Measurements from ENCODE around the gene KLHL8.

DNA sequence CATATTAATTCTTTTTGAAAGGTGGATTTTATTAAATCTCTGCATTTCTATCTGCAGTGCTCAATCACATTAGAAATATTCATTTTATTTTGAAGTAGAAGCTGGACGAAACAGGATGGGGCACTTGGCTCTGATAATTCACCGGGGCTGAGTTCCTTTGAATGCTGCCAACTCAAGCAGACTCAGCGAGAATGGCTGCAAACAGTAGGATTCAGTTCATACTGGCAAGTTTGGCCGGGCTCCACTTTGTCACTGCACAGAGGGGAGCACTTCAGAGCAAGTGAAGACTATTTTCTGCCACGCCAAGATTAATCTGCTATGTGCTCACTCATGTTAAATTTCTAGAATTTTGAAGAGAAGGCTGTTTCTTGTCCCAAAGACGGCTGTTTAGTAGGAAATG lies 30.7 kb upstream of the KLHL8 start:
- TF ChIP-seq, protein P1, sequence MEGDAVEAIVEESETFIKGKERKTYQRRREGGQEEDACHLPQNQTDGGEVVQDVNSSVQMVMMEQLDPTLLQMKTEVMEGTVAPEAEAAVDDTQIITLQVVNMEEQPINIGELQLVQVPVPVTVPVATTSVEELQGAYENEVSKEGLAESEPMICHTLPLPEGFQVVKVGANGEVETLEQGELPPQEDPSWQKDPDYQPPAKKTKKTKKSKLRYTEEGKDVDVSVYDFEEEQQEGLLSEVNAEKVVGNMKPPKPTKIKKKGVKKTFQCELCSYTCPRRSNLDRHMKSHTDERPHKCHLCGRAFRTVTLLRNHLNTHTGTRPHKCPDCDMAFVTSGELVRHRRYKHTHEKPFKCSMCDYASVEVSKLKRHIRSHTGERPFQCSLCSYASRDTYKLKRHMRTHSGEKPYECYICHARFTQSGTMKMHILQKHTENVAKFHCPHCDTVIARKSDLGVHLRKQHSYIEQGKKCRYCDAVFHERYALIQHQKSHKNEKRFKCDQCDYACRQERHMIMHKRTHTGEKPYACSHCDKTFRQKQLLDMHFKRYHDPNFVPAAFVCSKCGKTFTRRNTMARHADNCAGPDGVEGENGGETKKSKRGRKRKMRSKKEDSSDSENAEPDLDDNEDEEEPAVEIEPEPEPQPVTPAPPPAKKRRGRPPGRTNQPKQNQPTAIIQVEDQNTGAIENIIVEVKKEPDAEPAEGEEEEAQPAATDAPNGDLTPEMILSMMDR (conservative IDR thresholded peaks at IDR 0.05; ENCODE audit: low read depth, low read length) = no peak
- TF ChIP-seq EZH2 (IDR thresholded peaks at IDR 0.05; ENCODE audit: borderline replicate concordance, low read depth, low read length, poor library complexity, severe bottlenecking) = no peak
